ENCODE data around the gene CDKAL1. TPM values are rescaled to one million over a fixed set of nuclear protein-coding genes. Genes with fewer than 3 reads are reported as not detected.
"Not testable (repeated sequence)": the region's sequence is repeated elsewhere in the genome, so short reads cannot be mapped to it uniquely, and the experiment has no call there.

CDKAL1 gene
- polyA plus RNA-seq, 1 donor = 25.5 TPM

GRCh38 chr6:20549398-20549797 lies 15.1 kb downstream of the CDKAL1 start:
- not testable (repeated sequence) for DNase-seq

GRCh38 chr6:20554326-20554725 lies 20.1 kb downstream of the CDKAL1 start:
- DNase-seq = no peak

DNA sequence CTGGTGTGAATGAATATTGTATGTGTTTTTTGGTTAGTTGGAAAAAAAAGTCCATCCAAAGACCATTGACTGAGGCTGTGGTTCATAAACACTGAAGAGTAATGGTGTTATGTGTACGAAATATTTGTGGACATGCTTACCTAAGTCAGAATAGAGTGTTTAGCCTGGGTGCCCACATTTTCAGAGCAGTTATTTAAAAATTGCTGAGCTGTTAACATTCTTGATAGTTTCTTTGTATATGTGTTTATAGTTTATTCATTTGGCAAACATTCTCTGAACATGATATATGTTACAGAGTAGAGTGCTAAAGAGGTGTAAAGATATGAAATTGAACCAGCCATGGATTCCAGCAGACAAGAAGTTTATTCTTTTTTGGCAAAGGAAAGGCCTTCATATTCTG lies 20.6 kb downstream of the CDKAL1 start:
- DNase-seq = no peak

DNA sequence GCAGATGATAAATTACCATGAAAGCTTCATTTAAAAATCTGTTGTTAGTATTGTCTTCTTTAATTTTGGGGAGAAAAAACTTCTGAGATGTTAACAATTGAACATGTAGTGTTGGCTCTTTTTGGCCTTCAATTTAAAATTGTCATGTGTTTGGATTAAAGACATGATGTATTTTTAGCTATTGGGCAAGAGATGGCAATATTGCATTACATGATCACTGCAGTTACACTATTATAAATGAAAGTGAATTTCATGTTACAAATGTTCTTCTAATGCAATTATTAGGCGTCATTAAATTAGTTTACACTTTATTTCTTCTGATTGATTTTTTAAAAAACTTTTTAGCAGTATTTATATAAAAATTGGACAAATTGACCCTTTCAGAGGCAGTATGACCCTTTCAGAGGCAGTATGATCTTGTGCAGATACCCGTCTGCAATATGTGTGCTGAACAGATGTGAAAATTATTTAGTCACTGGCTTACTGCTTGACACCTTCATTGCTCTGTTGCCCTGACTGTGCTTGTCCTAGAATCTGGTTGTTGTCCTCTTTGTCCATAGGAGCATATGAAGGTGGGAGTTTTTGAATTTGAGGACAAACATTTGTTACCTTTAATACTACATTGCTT lies 25.8 kb downstream of the CDKAL1 start:
- no peak for DNase-seq

- DNase-seq = no peak
These were observed 29.1 kb downstream of the CDKAL1 start for GRCh38 chr6:20563377-20563776.

DNA sequence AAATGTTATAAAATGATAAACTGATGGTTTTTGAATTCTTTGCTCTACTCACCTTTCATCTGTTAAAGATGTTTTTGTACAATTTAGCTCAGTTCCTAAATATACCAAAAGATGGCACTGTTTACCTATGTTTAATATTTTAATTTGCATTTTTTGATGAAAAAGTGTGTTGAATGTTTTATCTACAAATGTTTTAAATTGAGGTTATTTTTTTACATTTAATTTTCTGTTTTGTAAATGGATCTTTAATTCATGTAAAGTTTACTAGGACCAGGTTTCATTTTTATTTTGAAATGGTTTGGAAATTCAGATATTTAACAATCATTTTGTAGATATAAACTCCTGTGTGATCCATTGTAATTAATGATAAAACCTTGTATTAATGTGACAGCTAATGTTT lies 30.0 kb downstream of the CDKAL1 start:
- DNase-seq = peak; percentile 46

DNA sequence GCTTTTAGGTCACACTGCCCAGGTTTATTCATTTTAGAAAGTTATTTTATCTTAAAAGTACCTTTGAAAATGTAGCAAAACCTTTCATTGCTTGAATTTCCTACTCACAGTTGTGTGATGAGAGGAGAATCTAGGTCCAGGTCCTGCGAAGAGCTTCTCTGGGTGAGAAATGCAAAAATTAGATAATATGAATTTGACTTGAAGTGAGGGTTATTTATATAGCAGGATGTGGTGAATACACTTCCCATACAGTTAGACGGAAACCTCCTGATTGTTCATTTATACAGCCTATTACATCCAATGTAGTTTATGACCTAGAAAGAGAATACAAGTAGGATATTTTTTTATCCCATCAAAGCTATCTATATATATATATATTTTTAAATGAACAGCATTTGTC lies 30.5 kb downstream of the CDKAL1 start:
- DNase-seq = no peak

DNA sequence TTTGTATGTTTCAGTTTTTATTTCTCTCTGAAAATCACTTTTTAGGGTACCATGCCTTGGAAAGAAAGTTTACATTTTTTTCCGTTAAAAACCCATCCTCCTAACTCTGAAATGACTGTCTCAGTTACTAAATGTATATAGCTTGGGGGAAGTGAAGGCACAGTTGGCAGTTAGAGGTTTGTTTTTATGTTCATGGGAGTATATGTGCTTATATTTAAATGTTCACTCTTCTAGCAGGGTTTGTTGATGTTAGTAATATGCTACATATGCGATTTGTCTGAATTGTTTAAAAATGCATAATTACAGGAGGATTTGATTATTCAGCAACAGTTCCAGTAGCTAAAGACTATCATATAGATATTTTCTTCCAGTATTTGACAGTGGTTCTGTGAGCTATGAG lies 31.1 kb downstream of the CDKAL1 start:
- no peak for DNase-seq

GRCh38 chr6:20566109-20566508 lies 31.9 kb downstream of the CDKAL1 start:
- no peak for DNase-seq

DNA sequence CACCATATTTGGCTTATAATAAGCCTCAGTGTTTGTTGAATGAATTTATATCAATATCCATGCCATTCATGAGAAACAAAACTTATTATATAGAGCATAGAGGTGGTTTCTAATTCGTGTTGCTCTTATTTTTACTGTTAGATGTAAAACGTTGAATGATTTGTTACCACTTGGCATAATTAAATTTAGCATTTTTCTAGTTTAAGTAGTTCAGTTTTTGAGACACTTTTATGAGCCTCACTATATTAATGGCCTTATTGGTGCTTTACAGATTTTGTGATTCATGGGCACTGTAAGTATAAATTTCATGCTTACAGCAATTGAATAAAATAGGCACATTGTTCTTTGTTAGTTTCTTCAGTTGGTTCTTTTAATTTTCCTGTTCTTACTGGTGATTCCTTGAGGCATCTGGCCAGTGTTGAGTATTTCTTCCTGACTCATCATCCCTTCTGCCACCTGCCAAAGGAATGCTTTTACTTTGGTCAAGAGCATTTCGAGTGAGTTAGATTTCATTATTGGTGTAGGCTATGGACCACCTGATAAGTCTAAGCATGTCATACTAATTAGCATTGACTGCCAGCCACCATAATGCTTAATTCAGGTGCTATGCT lies 34.8 kb downstream of the CDKAL1 start:
- DNase-seq = no peak

DNA sequence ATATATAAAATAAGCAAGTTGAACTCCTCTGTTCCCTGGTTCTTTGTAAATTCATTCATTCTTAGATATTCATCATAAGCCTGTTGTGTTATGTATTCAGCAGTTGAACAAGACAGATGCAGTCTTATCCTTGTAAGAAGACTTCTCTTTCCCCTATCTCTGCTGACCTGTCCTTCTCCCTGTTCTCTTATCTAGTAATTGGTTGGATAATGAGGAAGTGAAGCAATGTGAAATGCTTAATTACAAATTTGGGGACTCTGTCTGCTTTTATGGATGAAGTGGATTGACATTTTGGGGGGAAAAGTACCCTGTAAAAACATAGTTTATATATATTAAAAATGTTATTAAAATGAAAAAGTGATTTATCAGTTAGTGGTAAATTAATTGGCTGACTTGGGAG lies 37.0 kb downstream of the CDKAL1 start:
- no peak for DNase-seq

DNA sequence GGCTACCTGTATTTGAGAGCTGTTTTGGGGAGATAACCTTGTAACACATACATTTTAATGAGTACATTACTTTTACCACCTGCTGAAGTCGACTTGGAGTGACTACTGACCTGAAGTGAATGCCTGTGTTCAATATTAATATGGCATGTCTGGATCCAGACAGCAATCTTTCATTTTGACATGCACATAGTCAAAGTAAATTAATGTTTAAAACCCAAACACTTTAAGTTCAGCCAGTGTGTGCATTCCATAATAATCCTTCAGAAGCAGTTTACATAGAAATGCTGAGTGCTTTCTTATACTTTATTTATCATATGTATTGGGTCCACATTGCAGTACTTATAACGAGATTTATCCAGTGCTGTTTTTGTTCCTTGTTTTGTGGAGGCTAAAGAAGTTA lies 38.0 kb downstream of the CDKAL1 start:
- no peak for DNase-seq

GRCh38 chr6:20572940-20573339 lies 38.7 kb downstream of the CDKAL1 start:
- DNase-seq = no peak

- no peak for DNase-seq
These were observed 40.1 kb downstream of the CDKAL1 start for GRCh38 chr6:20574355-20574754.

- no peak for DNase-seq
These were observed 40.9 kb downstream of the CDKAL1 start for GRCh38 chr6:20575125-20575524.

DNA sequence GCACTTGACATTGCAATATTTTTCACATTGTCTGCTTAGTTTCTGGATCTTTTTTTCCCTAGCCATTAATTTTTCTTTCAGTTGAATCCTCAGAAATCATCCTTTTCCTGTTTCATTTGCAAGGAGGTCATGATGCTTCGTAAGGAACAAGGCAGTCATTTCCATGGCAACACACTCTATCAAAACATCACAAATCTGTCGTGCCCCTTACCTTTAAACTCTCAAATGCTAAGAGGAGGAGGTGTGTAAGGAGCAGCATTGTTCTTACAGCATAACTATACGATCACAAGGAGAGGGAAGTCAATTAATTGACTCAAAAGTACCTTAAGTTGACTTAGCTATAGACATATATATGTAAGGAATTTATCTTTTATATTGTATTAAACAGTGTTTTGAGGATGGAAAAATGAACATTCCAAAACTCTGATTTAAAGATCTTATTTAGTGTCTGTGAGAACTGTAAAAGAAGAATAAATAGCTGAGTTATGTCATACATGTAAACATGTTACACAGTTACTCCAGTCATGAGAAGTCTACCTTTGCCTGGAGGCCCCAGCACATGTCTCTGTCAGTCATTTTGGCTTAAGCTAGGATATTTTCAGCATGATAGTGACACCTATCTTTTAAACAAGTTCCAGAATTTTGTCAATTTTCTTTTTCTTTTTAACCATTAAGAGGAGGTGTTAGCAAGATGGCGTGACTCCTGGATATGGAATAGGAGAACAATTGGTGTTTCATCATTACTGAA lies 41.6 kb downstream of the CDKAL1 start:
- no peak for DNase-seq

- DNase-seq = no peak
These were observed 43.0 kb downstream of the CDKAL1 start for GRCh38 chr6:20577173-20577688.

DNA sequence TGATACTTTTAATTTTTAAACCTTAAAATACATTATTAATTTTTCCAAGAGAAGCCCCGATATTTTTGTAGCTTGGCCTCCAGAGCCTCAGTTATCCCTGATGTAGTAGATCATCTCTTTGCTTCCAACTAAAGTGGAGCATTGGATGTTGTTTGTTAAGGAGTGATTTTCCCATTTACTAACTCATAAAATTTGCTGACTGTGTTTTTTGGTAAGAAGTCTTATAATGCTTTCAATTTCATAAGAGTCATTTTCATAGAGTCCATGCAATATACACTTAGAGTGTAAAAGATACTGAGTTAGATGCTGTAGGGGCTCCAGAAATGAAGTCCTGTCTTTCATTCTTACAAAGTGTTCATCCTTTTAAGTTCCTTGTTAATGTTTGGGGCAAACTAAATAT lies 46.8 kb downstream of the CDKAL1 start:
- DNase-seq = no peak

- no peak for DNase-seq
These were observed 48.6 kb downstream of the CDKAL1 start for GRCh38 chr6:20582586-20583443.

DNA sequence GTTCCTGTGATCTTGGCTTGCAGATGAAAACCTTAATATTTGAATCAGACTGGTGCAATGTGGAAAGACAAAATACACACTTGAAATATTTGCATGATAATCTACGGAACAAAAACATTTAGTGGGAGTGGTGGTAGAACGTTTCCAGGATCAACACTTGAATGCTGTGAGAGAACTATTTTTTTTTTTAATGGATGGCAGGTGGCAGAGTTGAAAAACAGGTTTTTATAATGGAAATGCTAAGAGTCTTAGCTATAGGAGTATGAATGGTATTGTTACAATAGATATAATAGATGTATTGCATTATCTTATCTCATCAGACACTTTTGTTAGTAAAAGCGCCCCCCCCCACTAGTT lies 49.2 kb downstream of the CDKAL1 start:
- DNase-seq = no peak

GRCh38 chr6:20584100-20584731 lies 50.0 kb downstream of the CDKAL1 start:
- DNase-seq = no peak

DNA sequence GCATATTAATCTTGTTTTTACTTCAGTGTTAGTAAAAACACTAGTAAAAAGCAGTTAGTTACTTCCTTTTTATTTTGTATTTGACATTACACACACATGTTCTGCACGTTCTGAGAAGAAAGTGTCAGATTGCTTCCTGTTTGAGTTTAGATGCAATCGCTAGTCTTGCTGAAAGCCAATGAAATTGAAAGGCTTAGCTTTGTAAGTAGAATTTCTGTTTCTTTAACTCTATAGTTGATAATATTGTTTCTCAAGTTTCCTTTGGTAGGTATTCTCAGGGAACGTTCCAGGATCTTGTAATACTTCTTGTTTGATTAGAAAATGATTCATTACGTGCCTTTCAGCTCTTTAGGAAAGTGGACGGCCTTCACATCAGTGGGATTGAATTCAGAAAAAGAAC lies 55.0 kb downstream of the CDKAL1 start:
- DNase-seq = no peak

All from left kidney (tissue), 2 donors.